Measurements from ENCODE around the gene CELA2A.
"Not testable (repeated sequence)": the region's sequence is repeated elsewhere in the genome, so short reads cannot be mapped to it uniquely, and the experiment has no call there.

The CELA2A gene

DNA sequence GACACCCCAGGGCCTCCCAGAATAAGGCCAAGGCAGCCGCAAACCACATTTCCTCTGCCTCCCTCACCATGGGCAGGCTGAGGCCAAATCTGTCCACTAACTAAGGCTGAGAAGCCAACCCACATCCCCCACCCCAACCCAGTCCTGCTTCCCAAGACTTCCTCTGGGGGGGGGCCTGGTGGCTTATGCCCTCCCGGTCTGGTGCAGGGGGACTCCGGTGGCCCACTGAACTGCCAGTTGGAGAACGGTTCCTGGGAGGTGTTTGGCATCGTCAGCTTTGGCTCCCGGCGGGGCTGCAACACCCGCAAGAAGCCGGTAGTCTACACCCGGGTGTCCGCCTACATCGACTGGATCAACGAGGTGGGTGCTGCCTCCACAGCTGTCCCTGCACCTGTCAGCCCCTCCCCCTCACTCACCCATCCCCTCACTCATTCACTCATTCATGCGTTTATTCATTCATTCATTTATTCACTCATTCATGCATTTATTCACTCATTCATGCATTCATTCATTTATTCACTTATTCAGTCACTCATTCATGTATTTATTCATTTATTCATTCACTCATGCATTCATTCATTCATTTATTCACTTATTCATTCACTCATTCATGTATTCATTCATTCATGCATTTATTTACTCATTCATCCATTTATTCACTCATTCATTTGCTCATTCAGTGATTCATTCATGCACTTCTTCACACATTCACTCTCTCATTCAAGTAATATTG lies 11.0 kb upstream of the CELA2A start:
- no peak for DNase-seq

DNA sequence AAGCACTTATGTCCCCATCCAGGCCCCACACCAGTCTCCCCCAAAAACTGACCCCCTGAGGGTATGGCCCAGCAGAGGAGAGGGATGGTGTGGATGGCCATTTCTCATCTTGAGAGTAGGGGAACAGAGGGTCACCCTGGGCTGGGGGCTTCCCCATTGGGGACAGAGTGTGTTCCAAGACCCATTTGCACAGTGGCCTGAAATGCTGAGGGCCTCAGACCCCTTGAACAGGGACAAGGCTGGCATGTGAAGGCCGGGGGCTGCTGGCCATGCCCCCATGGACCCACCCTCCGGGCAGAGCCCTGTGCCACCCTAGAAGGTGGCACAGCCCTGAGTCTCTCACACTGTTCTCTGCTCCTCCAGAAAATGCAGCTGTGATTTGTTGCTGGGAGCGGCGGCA lies 10.3 kb upstream of the CELA2A start:
- no peak for DNase-seq

DNA sequence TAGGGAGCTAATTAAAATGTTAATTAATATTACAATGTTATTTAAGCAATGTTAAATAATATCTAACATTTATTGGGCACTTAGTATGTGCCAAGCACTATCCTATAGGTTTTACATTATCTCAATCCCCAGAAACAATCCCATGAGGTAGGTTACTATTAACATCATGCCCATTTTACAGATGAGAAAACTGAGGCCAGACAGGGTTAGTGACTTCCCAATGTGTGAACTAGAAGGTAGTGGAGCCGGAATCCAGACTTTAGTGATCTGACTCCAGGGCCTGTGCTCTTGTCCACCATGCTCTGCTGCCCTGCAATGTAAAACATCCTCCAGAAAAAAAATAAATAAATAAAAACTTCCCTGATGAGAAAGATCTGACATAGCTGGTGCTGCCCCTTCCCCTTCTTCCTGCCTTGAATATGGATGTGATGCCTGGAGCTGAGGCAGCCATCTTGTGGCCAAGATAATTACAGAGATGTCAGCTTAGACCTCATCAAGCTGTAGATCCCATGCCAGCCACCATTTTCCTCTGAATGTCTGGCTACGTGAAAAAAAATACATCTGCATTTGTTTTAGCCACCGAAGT lies 7.6 kb upstream of the CELA2A start:
- no peak for DNase-seq

DNA sequence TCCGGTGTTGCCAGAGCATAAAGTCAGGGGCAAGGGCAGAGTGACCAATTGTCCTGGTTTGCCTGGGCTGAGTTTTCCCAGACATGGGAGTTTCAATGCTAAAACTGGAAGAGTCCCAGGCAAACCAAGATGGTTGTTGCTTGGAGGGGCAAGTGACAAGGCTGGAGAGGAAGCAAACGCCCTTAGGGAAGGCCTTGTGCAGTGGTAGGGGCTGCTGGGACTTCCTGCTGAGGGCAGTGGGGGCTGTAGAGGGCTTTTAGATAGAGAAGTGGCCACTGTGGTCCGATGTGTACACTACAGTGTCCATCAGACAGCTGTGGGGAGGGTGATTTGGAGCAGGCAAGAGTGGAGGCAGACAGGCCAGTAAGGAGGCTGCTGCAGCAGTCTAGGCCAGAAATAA lies 7.0 kb upstream of the CELA2A start:
- DNase-seq, result no peak

DNA sequence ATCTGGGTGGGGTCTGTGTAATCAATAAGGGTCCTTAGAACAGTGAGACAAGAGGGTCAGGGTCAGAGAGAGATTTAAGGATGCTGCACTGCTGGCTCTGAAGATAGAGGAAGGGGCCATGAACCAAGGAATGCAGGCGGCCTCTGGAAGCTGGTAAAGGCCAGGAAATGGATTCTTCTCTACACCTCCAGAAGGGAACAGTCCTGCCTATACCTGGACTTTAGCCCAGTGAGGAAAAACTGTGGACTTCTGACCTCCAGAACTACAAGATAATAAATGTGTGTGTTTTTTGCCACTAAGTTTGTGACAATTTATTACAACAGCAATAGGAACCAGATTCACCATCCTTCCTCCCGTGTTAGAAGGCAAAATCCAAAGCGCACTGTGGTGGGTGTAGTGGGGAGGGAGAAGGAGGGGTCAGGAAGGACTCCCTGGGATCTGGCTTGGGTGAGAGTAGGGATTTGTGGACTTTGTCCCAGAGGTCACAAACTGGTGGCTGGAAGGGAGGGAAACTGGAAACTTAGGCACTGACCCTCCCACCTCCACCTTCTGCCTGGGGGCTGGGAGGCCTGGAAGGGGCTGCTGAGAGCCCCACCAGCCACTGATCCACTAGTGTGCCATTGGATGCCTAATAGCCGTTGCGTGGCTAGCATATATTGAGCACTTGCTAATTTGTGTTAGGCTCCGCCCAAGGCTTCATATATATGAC lies 5.4 kb upstream of the CELA2A start:
- no peak for DNase-seq

DNA sequence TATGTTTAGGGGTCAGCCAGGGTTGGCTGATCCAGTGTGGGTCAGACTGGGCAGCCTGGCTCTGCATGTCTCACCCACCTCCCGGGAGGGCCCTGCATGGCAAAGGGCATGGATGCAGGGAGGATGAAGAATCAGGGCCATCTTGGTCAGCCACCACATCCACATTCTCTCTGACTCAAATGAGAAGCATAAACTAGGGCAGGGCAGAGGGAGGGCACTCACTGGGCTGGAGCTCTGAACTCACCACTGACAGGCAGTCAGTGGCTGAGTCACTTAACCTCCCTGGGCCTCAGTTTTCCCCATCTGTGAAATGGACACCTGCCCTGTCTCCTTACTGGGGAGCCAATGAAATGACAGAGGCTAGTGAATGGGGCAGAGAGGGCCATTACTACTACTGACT lies 4.3 kb upstream of the CELA2A start:
- DNase-seq, result no peak

DNA sequence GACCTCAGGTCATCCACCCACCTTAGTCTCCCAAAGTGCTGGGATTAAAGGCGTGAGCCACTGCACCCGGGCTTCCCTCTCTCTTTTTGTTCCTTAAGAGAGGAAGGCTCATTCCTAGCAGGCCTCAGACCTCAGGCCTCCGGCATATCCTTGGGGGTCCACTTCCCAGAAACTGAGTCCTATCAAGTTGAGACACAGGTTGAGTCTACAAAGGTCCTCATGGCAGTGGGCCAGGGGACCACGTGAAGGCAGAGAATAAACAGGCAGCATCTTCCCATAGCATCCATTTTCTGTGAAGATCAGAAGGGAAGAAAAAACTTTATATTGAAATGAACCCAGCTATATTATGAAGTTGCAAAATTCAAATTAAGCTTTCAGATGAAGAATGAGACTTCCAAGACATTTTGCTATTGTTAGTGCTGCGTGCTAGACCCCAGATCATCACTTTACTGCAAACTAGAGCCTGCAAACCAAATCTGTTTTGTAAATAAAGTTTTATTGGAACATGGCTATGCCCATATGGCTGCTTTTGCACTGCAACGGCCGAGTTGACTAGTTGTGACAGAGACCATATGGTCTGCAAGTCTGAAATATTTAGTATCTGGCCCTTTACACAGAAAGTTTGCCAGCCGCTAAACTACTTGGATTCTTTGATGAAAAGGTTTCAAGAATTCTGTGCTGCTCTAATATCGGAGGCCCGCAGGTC lies 3.5 kb upstream of the CELA2A start:
- DNase-seq, result no peak

DNA sequence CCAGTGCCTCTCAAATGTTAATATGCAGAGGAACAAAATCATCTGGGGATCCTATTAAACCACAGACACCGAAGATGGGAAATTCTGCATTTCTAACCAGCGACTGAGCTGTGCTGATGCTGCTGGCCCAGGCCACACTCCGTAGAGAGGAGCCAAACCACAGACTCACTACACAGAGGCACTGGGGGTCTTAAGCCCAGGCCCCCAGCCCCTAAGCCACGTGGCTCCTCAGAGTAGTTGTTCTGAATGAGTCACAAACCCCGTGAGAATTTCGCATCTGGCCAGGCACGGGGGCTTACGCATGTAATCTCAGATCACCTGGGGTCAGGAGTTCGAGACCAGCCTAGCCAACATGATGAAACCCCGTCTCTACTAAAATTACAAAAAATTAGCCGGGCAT lies 2.8 kb upstream of the CELA2A start:
- no peak for DNase-seq

DNA sequence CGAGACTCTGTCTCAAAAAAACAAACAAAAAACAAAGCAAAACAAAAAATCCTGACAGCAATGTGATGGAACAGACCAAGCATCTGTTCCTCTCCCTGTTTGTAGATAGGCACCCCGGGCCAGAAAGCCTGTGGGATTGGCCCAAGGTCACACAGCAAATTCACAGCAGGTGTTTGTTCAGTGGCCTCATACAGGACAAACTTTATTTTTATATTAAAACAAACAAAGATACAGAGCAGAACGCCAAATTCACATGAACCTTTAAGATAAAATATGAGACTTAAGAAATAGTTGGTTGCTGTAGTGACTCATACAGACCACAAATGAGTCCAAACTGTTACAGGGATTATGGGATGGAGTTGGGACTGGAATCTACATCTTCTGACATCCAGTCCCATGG lies 2.3 kb upstream of the CELA2A start:
- no peak for DNase-seq

DNA sequence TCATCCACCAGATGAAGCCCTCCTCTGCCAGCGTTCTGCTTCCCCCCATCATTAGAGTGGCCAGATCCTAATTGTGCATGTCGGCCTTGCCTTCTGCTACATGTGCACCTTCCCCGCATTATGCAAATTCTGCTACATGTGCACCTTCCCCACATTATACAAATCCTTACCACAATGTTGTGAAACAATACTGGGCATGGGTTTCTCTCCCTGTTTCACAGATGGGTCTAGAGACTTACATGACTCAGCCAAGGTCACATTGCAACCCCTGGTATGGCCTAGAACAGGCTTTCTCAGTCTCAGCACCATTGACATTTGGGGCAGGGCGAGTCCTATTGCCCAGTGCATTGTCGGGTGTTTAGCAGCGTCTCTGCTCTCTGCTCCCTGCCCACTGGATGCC lies 1.0 kb upstream of the CELA2A start:
- DNase-seq, result peak in 1 of 2 donors; percentile 69

DNA sequence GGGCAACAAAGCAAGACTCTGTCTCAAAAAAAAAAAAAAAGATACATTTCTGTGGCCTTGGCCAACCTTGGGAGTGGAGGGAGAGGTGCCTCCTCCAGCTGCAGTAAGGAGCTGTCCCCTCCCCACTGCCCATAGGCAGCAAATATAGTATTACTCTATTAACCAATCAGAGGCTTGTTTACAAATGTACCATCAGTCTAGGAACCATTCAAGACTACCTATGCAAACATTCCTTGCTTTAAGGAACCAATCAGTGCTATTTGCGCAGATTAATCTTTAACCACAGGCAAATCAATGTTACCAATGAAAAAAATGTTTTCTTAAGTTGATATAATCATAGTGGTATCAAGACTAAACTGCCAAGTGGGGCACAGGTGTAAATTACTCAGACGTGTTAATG lies 1.1 kb downstream of the CELA2A start:
- DNase-seq, result no peak

DNA sequence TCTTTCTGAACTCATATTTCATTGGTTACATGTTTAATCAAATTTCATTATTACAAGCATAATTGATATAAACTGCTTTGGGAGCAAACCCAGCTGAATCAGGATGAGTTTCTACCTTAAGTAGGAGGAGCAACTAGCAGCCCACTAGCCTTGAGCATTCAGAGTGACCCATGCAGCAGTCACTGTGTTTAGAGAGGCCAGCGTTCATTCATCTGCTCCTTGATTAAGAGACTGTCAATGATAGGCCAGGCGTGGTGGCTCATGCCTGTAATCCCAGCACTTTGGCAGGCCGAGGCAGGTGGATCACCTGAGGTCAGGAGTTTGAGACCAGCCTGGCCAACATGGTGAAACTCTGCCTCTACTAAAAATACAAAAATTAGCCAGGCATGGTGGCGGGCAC lies 1.9 kb downstream of the CELA2A start:
- DNase-seq, result not testable (repeated sequence)

DNA sequence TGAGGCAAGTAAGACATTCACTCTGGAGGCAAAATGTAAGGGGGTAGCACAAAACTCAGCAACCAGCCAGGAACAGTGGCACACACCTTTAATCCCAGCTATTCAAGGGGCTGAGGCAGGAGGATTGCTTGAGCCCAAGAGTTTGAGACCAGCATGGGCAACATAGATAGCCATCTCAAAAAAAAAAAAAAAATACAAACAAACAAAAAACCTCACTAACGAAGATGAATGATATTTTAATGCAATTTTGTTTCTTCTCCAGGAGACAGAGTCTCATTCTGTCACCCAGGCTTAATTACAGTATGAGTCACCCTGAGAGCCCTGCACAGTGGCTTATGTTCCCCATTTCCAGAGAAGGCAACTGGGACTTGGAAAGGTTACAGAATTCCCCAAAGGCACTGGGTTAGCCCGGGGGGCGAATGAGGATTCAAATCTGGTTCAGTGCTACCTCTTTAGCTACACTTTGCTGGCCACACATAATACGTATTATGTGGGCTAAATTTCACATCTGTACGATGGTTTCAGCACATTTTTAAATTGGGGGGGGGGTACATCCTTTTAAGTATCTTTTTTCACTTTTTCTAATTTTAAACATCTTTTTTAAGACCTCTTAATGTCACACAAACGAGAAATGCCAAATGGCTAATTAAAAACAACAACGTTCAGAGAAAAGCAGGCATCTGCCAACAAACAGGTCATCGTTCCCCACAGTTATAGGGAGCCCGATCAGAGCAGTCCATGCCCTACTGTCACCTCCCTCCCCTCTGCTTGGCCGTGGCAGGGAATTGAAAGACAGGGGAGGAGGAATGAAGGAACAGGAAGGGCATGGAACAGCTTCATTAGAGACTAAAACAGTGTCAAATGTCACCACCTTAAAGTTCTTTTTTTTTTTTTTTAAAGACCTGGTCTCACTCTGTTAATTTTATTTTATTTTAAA lies 3.5 kb downstream of the CELA2A start:
- DNase-seq, result peak; percentile 51 to 57

DNA sequence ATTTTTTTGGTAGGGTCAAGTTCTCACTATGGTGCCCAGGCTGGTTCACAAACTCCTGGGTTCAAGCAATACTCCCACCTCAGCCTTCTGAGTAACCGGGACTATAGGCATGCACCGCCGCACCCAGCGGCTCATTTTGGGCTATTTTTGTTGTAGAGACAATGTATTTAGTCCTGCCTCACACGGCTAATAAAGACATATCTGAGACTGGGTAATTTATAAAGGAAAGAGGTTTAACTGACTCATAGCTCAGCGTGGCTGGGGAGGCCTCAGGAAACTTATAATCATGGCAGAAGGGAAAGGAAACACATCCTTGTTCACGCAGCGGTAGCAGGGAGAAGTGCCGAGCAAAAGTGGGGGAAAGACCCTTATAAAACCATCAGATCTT lies 4.2 kb downstream of the CELA2A start:
- no peak for DNase-seq

DNA sequence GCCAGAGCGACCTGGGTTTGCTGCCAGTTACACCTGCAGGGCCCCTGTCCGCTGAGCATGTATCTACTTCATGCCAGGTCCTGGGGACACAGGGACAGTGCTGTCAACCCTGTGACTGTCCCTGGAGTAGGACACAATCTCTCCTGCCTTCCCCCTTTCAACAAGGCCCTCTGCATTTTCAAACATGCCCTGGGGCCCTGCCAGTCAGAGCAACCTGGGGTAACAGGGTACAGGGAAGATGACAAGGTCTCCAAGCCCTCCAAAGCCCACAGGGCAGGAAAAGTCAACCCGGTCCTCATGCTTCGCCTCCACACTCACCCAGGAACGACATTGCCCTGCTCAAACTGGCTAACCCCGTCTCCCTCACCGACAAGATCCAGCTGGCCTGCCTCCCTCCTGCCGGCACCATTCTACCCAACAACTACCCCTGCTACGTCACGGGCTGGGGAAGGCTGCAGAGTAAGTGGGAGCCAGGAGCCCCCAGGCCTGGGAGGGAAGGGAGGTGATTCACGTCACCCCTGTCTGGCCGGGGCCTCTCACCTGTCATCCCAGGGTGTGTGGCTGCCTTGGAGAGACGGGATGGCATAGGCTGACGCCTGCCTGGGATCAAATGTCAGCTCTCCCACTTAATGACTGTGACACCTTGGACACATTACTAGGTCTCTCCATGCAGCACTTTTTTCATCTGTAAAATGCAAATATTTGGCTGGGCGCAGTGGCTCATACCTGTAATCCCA lies 6.7 kb downstream of the CELA2A start:
- not testable (repeated sequence) for DNase-seq

DNA sequence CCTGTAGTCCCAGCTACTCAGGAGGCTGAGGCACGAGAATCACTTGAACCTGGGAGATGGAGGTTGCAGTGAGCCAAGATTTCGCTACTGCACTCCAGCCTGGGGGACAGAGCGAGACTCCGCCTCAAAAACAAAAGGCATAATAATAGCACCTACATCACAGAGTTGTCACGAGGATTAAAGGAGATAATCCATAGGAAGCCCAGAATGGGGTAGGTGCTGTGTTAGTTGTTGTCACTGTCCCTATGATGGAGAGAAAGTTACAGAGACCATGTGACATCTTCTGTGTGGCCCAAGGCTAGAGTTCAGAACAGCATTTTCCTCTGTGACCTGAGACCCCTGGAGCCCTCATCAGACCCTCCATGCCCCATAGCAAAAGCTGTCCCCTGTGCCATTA lies 7.4 kb downstream of the CELA2A start:
- DNase-seq, result not testable (repeated sequence)

DNA sequence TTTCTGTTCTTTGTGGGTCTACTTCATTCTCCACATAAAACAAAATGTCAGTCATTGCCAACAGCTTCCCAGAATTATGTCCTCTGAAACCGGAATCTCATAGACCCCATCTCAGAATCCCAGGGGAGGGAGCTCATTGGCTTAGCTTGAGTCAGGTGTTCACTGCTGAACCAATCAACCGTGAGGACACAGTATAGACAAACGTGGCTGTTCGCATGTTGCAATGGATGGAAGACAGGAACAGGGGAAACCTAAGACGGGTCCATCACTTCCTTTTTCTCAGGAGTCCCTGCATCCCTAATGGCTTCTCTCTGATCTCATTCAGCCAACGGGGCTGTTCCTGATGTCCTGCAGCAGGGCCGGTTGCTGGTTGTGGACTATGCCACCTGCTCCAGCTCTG lies 9.1 kb downstream of the CELA2A start:
- DNase-seq, result peak in 1 of 2 donors; percentile 51

DNA sequence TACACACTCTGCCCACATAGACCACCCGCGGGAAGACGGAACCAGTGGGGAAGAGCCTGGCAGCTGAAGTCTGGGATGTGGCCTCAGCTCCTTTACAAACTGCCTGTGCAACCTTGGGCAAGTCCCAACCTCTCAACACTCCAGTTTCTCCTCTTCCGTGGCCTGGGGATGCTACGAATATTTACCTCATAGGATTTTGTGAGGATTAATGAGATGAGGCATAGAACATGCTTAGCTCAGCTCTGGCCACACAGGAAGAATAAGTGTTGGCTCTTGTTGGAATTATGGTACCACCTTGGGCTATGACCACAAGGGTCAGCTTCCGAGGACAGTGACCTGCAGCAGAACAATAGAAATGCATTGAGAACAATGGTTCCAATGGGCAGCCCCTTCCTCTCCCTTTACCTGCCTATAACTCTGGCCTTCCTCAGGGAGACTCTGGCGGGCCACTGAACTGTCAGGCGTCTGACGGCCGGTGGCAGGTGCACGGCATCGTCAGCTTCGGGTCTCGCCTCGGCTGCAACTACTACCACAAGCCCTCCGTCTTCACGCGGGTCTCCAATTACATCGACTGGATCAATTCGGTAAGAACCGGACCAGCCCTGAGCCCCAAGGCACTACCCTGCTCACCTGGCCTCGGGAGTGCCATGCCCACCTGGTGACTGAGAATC lies 10.6 kb downstream of the CELA2A start:
- DNase-seq, result not testable (repeated sequence)

DNA sequence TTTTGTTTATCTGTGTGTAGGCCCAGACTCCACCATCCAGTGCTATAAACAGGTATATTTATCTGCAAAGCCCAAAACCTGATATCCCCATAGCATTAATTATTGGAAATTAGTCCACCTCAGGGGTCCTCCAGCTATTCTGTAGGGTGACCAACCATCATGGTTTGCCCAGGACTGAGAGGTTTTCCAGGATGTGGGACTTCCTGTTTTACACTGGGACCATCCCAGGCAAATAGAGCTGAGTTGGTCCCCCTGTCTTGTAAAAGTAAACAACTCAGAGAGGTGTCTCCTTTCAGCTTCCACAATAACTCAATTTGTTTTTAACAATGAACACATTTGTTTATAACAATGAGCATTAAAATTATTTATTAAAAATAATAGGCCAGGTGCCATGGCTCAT lies 11.6 kb downstream of the CELA2A start:
- no peak for DNase-seq

DNA sequence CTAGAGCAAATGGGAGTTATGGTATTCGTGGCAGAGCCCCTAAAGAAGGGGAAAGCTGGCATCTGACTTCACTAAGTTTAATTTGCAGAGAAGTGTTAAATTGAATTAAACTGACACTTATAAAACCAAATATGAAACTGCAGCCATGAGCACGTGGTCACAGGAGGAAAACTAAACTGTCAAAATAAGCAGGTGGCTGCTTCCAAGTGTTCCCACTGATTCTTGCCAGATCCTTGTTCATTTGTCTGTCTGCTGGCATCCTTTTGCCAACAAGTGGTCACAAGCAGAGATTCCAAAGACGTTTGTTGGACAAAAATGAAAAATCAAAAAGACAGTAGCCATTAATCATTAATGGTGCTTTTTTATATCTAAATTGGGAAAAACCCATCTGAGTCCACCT lies 12.8 kb downstream of the CELA2A start:
- no peak for DNase-seq

All from inflammatory macrophage (primary cell).